ENCODE results near the gene MTOR.
"Not testable (repeated sequence)": the region's sequence is repeated elsewhere in the genome, so short reads cannot be mapped to it uniquely, and the experiment has no call there.

MTOR gene

GRCh38 chr1:11182884-11183283 lies 79.5 kb downstream of the MTOR start:
- no peak for DNase-seq (ENCODE audit: low read depth in 2 of 2, low spot score in 1 of 2)

GRCh38 chr1:11180342-11180744 lies 82.0 kb downstream of the MTOR start:
- DNase-seq (ENCODE audit: low read depth in 2 of 2, low spot score in 1 of 2), result no peak

DNA sequence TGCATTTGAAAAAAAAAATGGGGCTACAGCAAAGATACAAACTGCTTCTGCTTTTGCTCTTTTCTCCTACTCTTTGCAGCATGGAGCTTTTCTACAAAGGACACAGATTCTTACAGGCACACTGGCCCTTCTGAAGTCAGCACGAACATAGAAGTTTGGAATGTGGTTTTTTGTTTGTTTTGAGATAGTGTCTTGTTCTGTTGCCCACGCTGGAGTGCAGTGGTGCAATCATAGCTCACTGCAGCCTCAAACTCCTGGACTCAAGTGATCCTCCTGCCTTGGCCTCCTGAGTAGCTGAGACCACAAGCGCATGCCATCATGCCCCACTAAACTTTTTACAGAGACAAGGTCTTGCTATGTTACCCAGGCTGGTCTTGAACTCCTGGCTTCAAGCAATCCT lies 82.6 kb downstream of the MTOR start:
- DNase-seq (ENCODE audit: low read depth in 2 of 2, low spot score in 1 of 2), result not testable (repeated sequence)

DNA sequence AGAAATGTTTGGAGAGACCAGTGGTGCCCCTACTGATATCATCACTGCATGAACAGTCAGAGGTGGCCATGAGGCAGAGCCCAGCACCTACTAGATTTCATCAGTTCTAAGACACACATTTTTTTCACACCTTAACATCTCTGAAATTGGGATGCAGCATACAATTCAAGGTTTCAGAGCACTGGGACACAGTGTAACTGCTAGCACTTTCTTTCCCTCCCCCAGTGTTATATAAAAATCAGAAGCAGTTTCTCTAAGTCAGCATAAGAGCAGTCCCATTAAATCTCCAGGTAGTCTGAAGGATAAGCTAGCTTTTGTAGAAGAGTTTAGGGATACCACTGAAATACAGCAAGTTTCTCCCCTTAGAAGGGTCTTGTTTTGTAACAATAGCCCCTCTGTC lies 83.2 kb downstream of the MTOR start:
- DNase-seq (ENCODE audit: low read depth in 2 of 2, low spot score in 1 of 2), result no peak

DNA sequence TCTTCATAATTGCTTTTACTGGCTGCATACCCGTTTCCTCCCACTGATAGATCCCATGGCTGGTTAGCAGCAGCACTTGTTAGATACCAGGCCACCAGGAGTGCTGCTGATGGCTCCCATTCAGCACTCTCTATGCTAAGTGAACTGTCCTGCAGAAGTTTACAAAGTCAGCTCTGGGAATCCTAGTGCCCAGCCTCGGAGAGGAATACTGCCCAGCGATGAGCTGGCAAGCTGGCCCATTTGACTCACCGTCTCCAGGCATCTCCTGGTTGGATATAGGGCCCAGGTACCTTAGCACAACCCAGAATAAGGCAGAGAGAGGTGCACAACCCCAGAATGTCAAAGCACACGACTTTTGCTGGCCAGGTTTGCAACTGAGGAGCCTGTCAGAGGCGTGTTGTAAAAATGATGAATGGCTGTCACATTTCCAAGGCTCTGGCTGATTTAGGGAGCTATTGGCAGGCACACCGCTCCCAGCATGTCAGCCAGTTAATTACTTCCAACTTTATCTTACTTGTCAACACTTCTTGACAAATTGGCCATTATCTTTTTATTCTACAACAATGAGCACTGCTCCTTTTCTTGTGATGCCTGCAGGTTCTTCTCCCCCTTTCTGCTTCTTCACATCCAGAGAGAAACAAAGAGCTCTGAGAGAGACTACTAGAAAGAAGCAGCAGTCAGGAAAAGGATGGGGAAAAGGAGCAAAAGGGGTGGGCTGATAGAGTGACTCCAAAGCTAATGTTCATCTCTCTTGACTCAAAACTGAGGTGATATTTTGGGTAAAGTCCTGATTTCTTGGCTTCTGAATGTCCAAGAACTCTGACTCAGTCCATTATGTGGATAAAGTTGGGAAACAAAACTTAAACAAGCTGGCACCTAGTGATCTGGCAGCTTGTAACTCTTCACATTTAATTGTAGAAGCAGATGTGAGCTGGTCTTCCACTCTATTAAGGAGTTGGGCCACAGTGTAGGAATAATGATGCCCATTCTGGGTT lies 84.0 kb downstream of the MTOR start:
- DNase-seq (ENCODE audit: low read depth in 2 of 2, low spot score in 1 of 2), result no peak

DNA sequence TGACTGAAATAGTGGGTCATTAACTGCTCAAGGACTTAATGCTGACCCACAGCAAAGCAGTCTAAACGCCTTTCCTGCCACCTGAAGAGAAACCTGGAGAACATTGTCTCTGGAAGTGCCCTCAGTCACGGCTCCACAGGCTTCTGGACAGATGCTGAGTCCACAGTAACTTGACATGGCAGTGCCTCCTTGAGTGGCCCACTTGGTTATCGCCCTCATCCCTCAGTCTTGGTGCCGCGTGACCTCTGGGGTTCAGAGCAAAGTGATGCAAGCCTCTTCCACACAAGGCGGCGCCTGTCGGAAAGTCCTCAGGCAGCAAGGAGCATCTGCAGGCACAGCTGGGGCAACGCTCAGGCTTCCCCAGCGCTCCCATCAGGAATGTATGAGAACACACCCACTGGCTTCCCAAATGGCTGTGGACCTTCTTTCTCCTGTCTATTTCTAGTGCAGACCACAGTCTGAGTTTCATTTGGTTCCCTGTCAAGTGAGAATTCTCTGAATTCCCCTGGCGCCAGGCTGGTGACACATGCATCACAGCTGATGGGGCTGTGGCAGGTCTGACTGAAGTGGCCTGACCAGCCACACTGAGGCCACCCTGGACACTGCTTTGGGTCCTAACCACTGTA lies 86.2 kb downstream of the MTOR start:
- DNase-seq (ENCODE audit: low read depth in 2 of 2, low spot score in 1 of 2), result no peak

DNA sequence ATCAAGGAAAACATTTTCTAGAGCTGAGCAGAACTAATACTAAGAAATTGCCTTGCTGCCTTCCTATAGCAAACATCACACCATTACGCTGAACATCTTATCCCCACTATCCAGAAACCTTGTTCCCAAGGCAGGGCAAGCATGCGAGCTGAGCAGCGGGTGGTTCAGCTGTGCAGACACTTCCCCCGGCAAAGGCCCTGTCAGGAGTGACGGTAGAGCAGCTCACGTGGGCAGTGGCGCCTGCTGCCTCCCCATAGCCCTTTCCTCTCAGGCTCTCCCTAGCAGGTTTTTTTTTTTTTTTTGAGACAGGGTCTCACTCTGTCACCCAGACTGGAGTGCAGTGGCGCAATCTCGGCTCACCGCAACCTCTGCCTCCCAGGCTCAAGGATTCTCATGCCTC lies 86.9 kb downstream of the MTOR start:
- DNase-seq (ENCODE audit: low read depth in 2 of 2, low spot score in 1 of 2), result no peak

DNA sequence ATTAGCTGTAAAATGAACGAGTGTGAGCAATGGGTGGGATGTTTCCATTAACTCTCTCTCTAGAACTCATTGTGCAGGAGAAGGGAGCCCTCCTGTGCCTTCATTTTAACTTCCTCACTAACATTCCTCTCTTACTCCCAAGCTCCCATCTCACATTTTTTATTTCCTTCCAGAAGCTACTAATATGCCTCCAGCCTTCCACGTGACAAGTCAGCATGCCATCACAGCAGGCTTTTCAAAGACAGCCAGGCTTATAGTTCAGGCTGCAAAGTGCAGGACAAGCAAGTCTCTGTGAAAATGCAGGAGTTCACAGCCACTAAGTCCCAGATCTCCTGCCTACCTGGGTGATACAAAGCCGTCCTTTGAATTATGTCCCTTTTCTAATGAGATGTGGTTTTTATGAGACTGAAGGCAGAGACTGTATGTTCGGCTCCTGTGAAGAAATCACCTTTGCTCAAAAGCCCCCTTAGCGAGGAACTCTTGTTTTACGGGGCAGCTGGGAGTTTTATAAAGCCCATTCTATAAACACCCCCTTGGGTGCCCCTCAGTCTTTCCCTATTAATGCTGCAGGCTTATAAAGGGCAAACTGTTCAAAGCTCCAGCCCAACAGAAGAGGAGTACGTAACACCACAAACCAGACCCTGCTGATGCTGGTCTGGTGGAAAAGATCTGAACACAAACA lies 87.9 kb downstream of the MTOR start:
- DNase-seq (ENCODE audit: low read depth in 2 of 2, low spot score in 1 of 2), result no peak

- no peak for DNase-seq (ENCODE audit: low read depth in 2 of 2, low spot score in 1 of 2)
These were observed 92.2 kb downstream of the MTOR start for GRCh38 chr1:11170102-11170501.

GRCh38 chr1:11169202-11169601 lies 93.1 kb downstream of the MTOR start:
- DNase-seq (ENCODE audit: low read depth in 2 of 2, low spot score in 1 of 2), result no peak

DNA sequence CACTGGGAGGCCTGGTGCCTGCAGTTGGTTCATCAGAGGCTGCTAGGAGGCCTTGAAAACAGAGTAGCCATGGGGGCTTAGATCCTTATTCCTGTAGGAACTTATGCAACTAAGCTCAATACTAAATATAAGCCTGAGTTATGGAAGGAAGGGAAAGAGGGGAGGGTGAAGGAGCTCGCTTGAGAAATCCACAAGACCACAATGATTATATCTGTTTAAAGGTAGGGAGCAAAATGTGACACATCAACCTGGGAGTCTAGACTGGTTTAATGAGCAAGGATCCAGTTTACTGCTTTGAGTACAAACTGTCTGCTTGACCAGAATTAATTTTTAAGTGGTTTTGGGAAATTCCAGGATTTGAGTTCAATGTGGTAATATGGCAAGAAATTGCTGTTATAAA lies 93.6 kb downstream of the MTOR start:
- no peak for DNase-seq (ENCODE audit: low read depth in 2 of 2, low spot score in 1 of 2)

GRCh38 chr1:11166744-11167143 lies 95.6 kb downstream of the MTOR start:
- DNase-seq (ENCODE audit: low read depth in 2 of 2, low spot score in 1 of 2), result not testable (repeated sequence)

GRCh38 chr1:11162752-11163151 lies 99.6 kb downstream of the MTOR start:
- DNase-seq (ENCODE audit: low read depth in 2 of 2, low spot score in 1 of 2), result not testable (repeated sequence)

- no peak for DNase-seq (ENCODE audit: low read depth in 2 of 2, low spot score in 1 of 2)
These were observed 103.5 kb downstream of the MTOR start for GRCh38 chr1:11158720-11159321.

GRCh38 chr1:11158291-11158690 lies 104.1 kb downstream of the MTOR start:
- DNase-seq (ENCODE audit: low read depth in 2 of 2, low spot score in 1 of 2), result no peak

DNA sequence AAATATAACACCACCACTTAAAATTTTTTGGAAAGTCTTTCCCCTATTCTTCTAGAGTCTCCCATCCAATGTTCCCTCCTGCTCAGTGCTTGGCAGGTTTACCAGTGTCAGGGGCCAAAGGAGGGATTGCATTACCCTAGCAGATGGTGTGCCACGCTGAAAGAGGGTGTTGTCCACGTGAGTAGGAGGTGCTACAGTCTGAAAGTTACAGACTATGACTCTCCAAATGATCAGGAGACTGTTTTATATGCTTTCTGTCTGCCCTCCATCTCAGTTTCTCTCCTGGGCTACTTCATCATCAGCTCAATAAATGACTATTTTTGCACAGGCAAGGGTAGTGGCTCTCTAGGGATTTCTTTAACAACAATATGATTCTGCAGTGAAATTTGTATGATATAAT lies 104.5 kb downstream of the MTOR start:
- DNase-seq (ENCODE audit: low read depth in 2 of 2, low spot score in 1 of 2), result no peak

DNA sequence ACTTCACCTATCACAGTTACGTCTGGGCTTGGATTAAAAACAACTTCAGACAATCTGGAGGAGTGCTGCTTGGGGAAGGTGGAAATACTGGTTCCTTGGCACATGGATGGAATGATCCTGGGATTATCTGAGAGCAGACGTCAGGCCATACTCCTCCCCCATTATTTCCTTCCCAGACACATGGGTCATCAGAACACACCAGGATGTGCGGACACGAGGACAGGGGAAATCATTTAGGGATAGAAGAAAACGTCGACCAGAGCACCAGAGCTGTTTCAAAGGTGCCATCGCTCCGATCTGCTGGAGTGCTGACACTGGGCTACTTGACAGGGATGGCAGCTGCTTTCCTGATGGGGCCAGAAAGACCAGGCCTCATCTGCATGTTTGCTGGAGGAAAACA lies 105.0 kb downstream of the MTOR start:
- DNase-seq (ENCODE audit: low read depth in 2 of 2, low spot score in 1 of 2), result no peak

GRCh38 chr1:11156963-11157362 lies 105.4 kb downstream of the MTOR start:
- no peak for DNase-seq (ENCODE audit: low read depth in 2 of 2, low spot score in 1 of 2)

- DNase-seq (ENCODE audit: low read depth in 2 of 2, low spot score in 1 of 2), result no peak
These were observed 105.9 kb downstream of the MTOR start for GRCh38 chr1:11156441-11156840.

- no peak for DNase-seq (ENCODE audit: low read depth in 2 of 2, low spot score in 1 of 2)
These were observed 109.2 kb downstream of the MTOR start for GRCh38 chr1:11153184-11153583.

GRCh38 chr1:11152755-11153154 lies 109.6 kb downstream of the MTOR start:
- no peak for DNase-seq (ENCODE audit: low read depth in 2 of 2, low spot score in 1 of 2)
